Measurements from ENCODE around the gene EXO1.

DNA sequence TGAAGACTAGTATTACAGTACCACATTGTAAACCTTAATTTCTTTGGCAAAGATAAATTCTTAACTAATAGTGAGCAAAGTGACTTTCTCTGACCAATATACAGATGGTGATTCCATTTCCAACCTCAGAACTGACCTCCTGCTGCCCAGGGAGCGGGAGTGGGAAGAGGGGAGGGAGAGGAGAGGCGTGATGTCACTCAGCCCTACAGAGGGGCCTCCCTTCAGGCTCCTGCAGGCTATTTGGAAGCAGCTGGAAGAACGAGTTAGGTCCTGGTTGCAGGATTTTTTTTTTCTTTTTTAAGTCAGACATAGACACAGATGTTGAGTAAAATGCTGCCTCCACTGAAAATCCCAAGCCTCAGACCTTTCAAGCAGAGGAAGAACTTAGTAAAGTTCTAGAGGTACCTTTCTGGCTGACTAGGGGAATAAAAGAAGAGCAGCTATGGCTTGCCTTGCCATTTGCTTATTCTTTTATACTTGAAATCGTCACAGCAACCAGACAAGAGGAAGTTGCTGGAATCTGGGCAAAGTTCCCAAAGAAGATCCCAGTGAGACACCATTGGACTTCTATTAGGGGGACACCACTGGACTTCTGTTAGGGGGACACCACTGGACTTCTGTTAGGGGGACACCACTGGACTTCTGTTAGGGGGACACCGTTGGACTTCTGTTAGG, 54.5 kb downstream of the EXO1 start:
- TF ChIP-seq, protein P1, sequence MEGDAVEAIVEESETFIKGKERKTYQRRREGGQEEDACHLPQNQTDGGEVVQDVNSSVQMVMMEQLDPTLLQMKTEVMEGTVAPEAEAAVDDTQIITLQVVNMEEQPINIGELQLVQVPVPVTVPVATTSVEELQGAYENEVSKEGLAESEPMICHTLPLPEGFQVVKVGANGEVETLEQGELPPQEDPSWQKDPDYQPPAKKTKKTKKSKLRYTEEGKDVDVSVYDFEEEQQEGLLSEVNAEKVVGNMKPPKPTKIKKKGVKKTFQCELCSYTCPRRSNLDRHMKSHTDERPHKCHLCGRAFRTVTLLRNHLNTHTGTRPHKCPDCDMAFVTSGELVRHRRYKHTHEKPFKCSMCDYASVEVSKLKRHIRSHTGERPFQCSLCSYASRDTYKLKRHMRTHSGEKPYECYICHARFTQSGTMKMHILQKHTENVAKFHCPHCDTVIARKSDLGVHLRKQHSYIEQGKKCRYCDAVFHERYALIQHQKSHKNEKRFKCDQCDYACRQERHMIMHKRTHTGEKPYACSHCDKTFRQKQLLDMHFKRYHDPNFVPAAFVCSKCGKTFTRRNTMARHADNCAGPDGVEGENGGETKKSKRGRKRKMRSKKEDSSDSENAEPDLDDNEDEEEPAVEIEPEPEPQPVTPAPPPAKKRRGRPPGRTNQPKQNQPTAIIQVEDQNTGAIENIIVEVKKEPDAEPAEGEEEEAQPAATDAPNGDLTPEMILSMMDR (IDR thresholded peaks at IDR 0.05; ENCODE audit: insufficient read depth, low read length, poor library complexity, severe bottlenecking), result no peak
- TF ChIP-seq EZH2phosphoT487 (conservative IDR thresholded peaks at IDR 0.05; ENCODE audit: low read length), result no peak

All from SU-DHL-6 (cell line).